GM19238 (cell line): ENCODE measurements around the gene ITGA3.

Experiments used
- DNase-seq: peaks from one replicate; pipeline ENCODE4 v3.0.0; 2011; ENCODE audit warnings: low spot score; ENCODE audit not compliant: insufficient read length

ITGA3 gene

GRCh38 chr17:50067996-50068395 lies 12.1 kb downstream of the ITGA3 start:
- DNase-seq = no peak

- DNase-seq = no peak
Measured at GRCh38 chr17:50070908-50071680, 15.2 kb downstream of the ITGA3 start.

DNA sequence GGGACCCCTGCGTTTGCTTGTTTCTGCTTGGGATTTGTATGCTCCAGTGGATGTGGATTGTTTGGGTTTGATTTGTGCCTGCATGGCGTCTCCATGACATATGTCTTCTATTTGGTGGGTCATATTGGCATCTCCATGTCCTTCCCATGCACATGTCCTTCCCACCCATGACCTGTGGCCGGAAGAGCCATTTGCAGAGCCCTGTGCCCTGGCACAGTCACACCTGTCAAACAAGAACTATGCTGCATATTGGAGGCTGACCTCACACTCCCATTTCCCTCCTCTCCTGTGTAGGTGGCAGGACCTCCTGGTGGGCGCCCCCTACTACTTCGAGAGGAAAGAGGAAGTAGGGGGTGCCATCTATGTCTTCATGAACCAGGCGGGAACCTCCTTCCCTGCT lies 15.8 kb downstream of the ITGA3 start:
- DNase-seq = no peak

DNA sequence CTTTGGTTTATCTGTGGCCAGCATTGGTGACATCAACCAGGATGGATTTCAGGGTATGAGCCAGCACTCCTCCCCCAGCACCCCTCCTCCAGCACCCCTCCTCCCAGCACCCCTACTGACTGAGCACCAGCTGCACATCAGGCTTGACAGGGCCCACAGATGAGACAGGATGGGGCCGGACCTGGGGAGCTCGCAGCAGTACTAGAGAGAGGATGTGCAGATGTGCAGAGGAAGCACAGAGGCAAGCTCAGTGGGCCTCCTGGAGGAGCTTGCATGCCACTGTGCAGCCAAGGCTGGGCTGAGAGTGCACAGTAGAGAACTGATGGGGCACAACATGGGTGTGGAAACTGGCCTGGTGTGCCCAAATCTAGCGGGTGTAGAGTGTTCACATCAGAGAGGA lies 16.2 kb downstream of the ITGA3 start:
- no peak for DNase-seq

GRCh38 chr17:50072925-50073324 lies 17.0 kb downstream of the ITGA3 start:
- no peak for DNase-seq

DNA sequence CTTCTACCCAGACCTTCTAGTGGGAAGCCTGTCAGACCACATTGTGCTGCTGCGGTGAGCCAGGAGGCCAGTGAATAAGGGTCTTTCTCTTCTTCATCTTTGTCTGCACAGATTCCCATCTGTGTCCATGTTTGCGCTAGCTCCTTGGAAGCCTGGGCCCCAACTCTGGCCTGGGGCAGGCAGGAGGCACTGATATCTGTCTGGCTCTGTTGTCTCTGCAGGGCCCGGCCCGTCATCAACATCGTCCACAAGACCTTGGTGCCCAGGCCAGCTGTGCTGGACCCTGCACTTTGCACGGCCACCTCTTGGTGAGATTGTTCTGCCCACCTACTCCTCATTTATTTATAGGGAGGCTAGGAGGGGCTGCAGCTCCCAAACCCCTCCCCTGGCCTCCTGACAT lies 18.3 kb downstream of the ITGA3 start:
- no peak for DNase-seq

DNA sequence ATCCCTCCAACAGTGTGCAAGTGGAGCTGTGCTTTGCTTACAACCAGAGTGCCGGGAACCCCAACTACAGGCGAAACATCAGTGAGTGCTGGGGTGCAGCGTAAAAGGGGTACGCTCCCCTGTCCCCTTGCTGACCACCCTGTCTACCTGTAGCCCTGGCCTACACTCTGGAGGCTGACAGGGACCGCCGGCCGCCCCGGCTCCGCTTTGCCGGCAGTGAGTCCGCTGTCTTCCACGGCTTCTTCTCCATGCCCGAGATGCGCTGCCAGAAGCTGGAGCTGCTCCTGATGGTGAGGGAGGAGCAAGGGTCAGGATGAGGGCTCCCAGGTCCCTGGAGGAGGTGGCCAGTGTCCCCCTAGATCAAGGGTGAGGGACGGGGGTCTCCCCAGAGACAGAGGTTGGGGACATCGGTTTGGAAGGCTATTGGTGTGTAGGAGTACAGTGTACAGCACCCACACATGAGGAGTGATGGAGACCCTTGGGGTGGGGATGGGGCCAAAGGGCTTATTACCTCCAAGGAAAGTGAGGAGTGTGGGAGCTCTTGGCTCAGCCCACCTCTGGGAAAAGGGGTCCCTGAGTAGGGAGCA lies 19.6 kb downstream of the ITGA3 start:
- no peak for DNase-seq

GRCh38 chr17:50076221-50076590 lies 20.3 kb downstream of the ITGA3 start:
- DNase-seq = no peak

GRCh38 chr17:50076591-50077235 lies 20.8 kb downstream of the ITGA3 start:
- no peak for DNase-seq

DNA sequence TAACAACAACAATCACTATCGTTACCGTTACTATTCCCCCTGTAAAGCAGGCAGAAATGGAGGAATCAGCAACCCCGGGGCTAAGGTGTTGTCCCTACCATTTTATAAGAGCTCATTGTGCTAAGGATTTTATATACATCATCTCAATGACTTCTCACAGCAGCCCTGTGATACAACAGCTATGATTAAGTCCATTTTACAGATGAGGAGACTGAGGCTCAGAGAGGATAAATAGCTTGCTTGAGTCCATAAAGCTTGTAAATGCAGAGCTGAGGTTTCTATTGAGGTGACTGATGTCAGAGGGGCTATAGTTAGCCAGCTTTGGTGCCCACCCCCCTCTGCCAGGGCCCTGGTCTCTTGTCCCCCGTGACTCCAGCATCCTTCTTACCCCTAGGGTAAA lies 22.5 kb downstream of the ITGA3 start:
- DNase-seq = no peak

DNA sequence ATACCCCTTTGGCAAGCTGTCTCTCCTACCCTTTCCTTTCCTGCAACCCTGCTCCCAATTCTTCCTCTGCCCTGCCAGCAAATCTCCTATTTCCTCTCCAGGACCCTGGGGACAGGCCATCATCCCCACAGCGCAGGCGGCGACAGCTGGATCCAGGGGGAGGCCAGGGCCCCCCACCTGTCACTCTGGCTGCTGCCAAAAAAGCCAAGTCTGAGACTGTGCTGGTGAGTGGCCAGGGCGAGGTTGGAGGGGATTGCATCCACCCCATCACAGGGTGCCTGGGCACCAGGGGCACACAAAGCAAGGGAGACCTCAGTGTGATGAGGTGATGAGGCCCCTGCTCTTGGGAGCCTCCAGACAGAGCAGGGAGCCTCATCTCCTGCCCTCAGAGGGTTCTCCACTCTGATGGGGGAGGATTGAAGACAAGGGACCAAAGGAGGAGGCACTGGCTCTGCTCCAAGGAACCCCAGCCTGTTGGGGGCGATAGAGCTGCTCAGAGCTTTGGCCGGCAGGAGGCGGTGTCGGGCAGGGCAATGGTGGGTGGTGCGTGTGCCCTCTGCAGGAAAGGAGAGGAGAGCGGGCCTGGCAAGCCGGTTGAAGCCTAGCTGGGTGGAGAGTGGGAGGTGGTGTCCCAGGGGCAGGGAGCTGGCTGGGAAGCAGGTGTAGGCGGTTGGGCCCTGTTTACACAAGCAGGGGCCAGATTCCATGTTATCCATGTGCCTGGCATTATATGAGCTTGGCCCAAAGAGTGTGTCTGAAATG lies 23.6 kb downstream of the ITGA3 start:
- no peak for DNase-seq

GRCh38 chr17:50080096-50080480 lies 24.2 kb downstream of the ITGA3 start:
- no peak for DNase-seq

- no peak for DNase-seq
Measured at GRCh38 chr17:50080827-50081226, 24.9 kb downstream of the ITGA3 start.

DNA sequence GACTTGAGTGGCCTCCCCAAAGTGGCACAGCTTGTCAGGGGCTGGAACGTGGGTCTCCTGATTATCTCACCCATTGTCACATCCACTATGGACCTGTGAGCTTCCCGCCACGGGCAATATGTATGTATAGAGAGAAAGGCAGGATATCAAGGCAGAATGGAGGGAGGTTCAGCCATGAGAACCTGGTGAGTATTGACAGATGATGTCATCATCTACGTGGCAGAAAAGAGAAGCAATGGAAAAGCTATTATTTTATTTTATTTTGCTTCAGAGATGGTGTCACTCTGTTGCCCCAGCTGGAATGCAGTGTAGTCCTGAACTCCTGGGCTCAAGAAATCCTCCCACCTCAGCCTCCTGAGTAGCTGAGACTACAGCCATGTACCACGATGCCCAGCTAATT lies 25.8 kb downstream of the ITGA3 start:
- no peak for DNase-seq

DNA sequence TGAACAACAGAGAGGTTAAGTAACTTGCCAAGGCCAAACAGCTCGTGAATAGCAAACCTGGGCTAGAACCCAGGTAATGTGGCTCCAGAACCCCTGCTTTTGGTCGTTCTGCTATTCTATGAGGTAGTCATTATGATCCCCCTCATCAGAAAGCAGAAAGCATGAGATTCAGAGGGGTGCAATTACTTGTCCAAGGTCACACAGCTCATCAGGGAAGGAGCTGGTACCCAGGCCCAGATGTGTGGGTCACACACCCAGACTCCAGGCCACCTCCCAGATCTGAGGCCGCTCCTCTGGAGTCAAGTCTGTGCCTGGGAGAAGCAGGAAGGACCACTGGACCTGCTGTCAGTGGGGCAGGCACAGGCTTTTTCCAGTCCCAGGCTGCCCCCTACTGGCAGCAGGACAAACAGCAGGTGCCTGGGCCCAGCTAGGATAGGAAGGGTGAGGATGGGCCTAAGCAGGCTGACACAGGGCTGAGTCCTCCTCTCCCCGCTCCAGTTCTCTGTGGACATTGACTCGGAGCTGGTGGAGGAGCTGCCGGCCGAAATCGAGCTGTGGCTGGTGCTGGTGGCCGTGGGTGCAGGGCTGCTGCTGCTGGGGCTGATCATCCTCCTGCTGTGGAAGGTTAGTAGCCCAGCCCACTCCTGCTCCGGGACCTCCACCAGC lies 31.5 kb downstream of the ITGA3 start:
- peak; percentile 87 for DNase-seq

- DNase-seq = no peak
Measured at GRCh38 chr17:50087912-50088405, 32.0 kb downstream of the ITGA3 start.

- DNase-seq = no peak
Measured at GRCh38 chr17:50088952-50089825, 33.3 kb downstream of the ITGA3 start.

DNA sequence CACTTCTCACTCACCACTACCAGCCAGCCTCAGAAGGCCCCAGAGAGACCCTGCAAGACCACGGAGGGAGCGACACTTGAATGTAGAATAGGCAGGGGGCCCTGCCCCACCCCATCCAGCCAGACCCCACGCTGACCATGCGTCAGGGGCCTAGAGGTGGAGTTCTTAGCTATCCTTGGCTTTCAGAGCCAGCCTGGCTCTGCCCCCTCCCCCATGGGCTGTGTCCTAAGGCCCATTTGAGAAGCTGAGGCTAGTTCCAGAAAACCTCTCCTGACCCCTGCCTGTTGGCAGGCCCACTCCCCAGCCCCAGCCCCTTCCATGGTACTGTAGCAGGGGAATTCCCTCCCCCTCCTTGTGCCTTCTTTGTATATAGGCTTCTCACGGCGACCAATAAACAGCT lies 34.2 kb downstream of the ITGA3 start:
- DNase-seq = no peak

- no peak for DNase-seq
Measured at GRCh38 chr17:50090971-50091917, 35.3 kb downstream of the ITGA3 start.
